ENCODE data around the gene MLF2. TPM values are rescaled to one million over a fixed set of nuclear protein-coding genes. Genes with fewer than 3 reads are reported as not detected.

The MLF2 gene
- total and polyA plus RNA-seq, 2 of the 13 experiments (the other 11 are each of a cell fraction or from before 2014, with no cell fraction given) = 88.1 to 167 TPM

- TF ChIP-seq ZNF709 (CRISPR knock-in tag; IDR thresholded peaks at IDR 0.05) (peak; percentile 70; the same call in 1 of the 2 replicates), DPF2 (CRISPR knock-in tag; IDR thresholded peaks at IDR 0.05; ENCODE audit: borderline replicate concordance, low read depth) (no peak), ZNF770 (CRISPR knock-in tag; IDR thresholded peaks at IDR 0.05) (peak; percentile 68; the same call in 1 of the 2 replicates), KLF12 (CRISPR knock-in tag; IDR thresholded peaks at IDR 0.05; ENCODE audit: borderline replicate concordance) (no peak), POLR2AphosphoS5 (IDR thresholded peaks at IDR 0.05; ENCODE audit: low read depth, low read length) (peak; percentile 84), CENPT (CRISPR knock-in tag; IDR thresholded peaks at IDR 0.05; ENCODE audit: low read depth) (0 out of 2 replicates have a peak, but pooled peaks have one; percentile 53), ZNF331 (CRISPR knock-in tag; IDR thresholded peaks at IDR 0.05) (peak; percentile 27), TAF1 (CRISPR knock-in tag; IDR thresholded peaks at IDR 0.05) (peak; percentile 92), PAF1 (CRISPR knock-in tag; IDR thresholded peaks at IDR 0.05) (no peak), SAFB2 (CRISPR knock-in tag; IDR thresholded peaks at IDR 0.05; ENCODE audit: borderline replicate concordance, low read depth) (no peak), NFE2L2 (IDR thresholded peaks at IDR 0.05; ENCODE audit: low read length) (no peak), NR2F1 (CRISPR knock-in tag; IDR thresholded peaks at IDR 0.05) (no peak), HOXA3 (CRISPR knock-in tag; IDR thresholded peaks at IDR 0.05) (peak; percentile 58), ELF1 (CRISPR knock-in tag; IDR thresholded peaks at IDR 0.05) (peak; percentile 27), PHF5A (CRISPR knock-in tag; IDR thresholded peaks at IDR 0.05; ENCODE audit: low read depth, unreplicated experiment) (no peak), TCF7L2 (IDR thresholded peaks at IDR 0.05; ENCODE audit: low read depth, low read length) (no peak), ZNF772 (CRISPR knock-in tag; IDR thresholded peaks at IDR 0.05) (peak; percentile 87), EED (CRISPR knock-in tag; IDR thresholded peaks at IDR 0.05) (peak; percentile 82; the same call in 1 of the 2 replicates), ZNF839 (CRISPR knock-in tag; IDR thresholded peaks at IDR 0.05; ENCODE audit: borderline replicate concordance) (0 out of 2 replicates have a peak, but pooled peaks have one; percentile 57), ZNF7 (CRISPR knock-in tag; IDR thresholded peaks at IDR 0.05) (no peak), TBX2 (CRISPR knock-in tag; IDR thresholded peaks at IDR 0.05; ENCODE audit: borderline replicate concordance) (peak; percentile 88), ZNF296 (CRISPR knock-in tag; conservative IDR thresholded peaks at IDR 0.05) (no peak), ZC3H13 (CRISPR knock-in tag; IDR thresholded peaks at IDR 0.05) (no peak; the same call in 1 of the 2 replicates), ZNF552 (CRISPR knock-in tag; IDR thresholded peaks at IDR 0.05; ENCODE audit: borderline replicate concordance) (peak; percentile 78; the same call in 1 of the 2 replicates)
- TF ChIP-seq, protein P1, sequence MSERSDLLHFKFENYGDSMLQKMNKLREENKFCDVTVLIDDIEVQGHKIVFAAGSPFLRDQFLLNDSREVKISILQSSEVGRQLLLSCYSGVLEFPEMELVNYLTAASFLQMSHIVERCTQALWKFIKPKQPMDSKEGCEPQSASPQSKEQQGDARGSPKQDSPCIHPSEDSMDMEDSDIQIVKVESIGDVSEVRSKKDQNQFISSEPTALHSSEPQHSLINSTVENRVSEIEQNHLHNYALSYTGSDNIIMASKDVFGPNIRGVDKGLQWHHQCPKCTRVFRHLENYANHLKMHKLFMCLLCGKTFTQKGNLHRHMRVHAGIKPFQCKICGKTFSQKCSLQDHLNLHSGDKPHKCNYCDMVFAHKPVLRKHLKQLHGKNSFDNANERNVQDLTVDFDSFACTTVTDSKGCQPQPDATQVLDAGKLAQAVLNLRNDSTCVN (CRISPR knock-in tag; IDR thresholded peaks at IDR 0.05; ENCODE audit: borderline replicate concordance) = no peak
- TF ChIP-seq, protein P2, sequence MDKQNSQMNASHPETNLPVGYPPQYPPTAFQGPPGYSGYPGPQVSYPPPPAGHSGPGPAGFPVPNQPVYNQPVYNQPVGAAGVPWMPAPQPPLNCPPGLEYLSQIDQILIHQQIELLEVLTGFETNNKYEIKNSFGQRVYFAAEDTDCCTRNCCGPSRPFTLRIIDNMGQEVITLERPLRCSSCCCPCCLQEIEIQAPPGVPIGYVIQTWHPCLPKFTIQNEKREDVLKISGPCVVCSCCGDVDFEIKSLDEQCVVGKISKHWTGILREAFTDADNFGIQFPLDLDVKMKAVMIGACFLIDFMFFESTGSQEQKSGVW (CRISPR knock-in tag; IDR thresholded peaks at IDR 0.05; ENCODE audit: borderline replicate concordance) = no peak
Observed at GRCh38 chr12:6752921-6753771, at the start of gene MLF2 (continued).
